HUES6 (cell line): Measurements from ENCODE around the gene SLC17A4.
"Not testable (repeated sequence)": the region's sequence is repeated elsewhere in the genome, so short reads cannot be mapped to it uniquely, and the experiment has no call there.

Experiments
- H3K27ac ChIP-seq: 2 replicates; pipeline ENCODE4 v1.7.0; 2013; ENCODE audit warnings: low read depth, mild to moderate bottlenecking, low read length, inconsistent platforms
- H3K27me3 ChIP-seq: 2 replicates; pipeline ENCODE4 v1.6.1; 2013; ENCODE audit warnings: low read length; ENCODE audit not compliant: control insufficient read depth, insufficient read depth
- H3K36me3 ChIP-seq: 2 replicates; pipeline ENCODE4 v1.6.1; 2013; ENCODE audit warnings: low read length; ENCODE audit not compliant: control insufficient read depth, insufficient read depth
- H3K4me1 ChIP-seq: 2 replicates; pipeline ENCODE4 v1.6.1; 2013; ENCODE audit warnings: low read length; ENCODE audit not compliant: control insufficient read depth, insufficient read depth
- H3K4me3 ChIP-seq: 2 replicates; pipeline ENCODE4 v1.5.1; 2013; ENCODE audit warnings: low read depth, low read length
- H3K9ac ChIP-seq: one replicate; pipeline ENCODE4 v1.6.1; 2013; ENCODE audit warnings: mild to moderate bottlenecking, low read length
- H3K9me3 ChIP-seq: 2 replicates; pipeline ENCODE4 v1.6.1; 2013; ENCODE audit warnings: low read depth, low read length; ENCODE audit not compliant: control insufficient read depth, insufficient read depth

SLC17A4 gene

DNA sequence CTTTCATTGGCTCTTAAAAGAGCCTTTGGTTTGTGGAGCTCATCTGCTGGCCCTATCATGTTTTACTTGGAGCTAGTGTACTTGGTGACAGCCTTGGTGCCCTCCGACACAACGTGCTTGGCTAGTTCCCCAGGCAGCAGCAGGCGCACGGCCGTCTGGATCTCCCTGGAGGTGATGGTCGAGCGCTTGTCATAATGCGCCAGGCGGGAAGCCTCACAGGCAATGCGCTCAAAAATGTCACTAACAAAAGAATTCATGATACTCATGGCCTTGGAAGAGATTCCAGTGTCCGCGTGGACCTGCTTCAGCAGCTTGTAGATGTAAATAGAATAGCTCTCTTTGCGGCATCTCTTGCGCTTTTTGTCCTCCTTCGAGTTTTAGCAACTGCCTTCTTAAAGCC lies 22.8 kb upstream of the SLC17A4 start:
- no peaks in the 10 kb centered on the region for H3K4me1 ChIP-seq
- no peaks in the 10 kb centered on the region for H3K36me3 ChIP-seq
- H3K27me3 ChIP-seq, result no peaks in the 10 kb centered on the region
- H3K27ac ChIP-seq, result no peak overlapping the region
- H3K4me3 ChIP-seq, result no peak overlapping the region
- H3K9me3 ChIP-seq, result peaks cover 5% of the 10 kb centered on the region; the same call in 1 of the 2 replicates
- no peak overlapping the region for H3K9ac ChIP-seq

GRCh38 chr6:25732468-25733198 lies 21.9 kb upstream of the SLC17A4 start:
- Histone ChIP-seq H3K9me3 (peaks cover 12% of the 10 kb centered on the region), H3K27ac (no peak overlapping the region), H3K27me3 (no peaks in the 10 kb centered on the region), H3K36me3 (no peaks in the 10 kb centered on the region), H3K4me3 (no peak overlapping the region), H3K9ac (no peak overlapping the region), H3K4me1 (no peaks in the 10 kb centered on the region)

GRCh38 chr6:25735261-25735660 lies 19.3 kb upstream of the SLC17A4 start:
- Histone ChIP-seq H3K27ac (no peak overlapping the region), H3K36me3 (no peaks in the 10 kb centered on the region), H3K9me3 (peaks cover 12% of the 10 kb centered on the region), H3K4me1 (no peaks in the 10 kb centered on the region), H3K27me3 (no peaks in the 10 kb centered on the region), H3K9ac (no peak overlapping the region), H3K4me3 (no peak overlapping the region)

DNA sequence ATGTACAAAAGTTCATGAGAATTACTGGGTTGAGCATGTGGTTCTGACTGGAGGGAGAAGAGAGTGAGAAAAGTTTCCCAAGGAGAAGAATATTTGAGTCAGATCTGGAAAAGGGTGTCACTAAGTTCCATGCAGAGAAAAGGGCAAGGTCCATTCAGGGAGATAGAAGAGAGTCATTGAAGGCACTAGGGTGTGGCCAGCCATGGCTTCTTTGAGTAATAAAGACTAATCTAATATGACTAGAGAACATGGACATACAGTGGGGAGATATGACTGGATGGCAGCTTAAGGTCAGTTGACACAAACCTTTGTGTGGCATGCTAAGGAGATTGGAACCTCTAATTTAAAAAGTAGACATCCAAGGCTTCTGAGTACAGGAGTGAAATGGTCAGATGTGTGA lies 10.7 kb upstream of the SLC17A4 start:
- no peak overlapping the region for H3K27ac ChIP-seq
- no peaks in the 10 kb centered on the region for H3K9me3 ChIP-seq
- no peaks in the 10 kb centered on the region for H3K36me3 ChIP-seq
- no peak overlapping the region for H3K4me3 ChIP-seq
- H3K27me3 ChIP-seq, result no peaks in the 10 kb centered on the region
- no peaks in the 10 kb centered on the region for H3K4me1 ChIP-seq
- H3K9ac ChIP-seq, result no peak overlapping the region

DNA sequence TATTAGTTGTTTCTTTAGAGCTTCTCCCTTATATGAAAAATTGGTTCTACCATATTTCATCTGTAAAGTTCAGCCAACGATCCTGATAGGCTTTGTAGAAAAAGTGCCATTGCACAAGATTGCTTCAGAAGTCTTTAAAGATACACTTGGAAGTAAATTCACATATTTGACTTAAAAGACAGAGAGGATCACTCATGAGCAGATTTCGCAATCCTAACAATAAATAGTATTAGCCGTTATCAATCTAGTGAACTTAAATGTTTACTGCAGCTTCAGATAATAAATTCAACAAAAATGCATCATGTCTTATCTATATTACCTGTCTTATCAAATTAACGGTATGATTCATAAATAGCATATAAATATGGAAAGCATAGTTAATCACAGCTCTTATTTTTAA lies 8.7 kb upstream of the SLC17A4 start:
- H3K4me3 ChIP-seq, result no peak overlapping the region
- no peaks in the 10 kb centered on the region for H3K27me3 ChIP-seq
- H3K36me3 ChIP-seq, result no peaks in the 10 kb centered on the region
- no peaks in the 10 kb centered on the region for H3K4me1 ChIP-seq
- no peaks in the 10 kb centered on the region for H3K9me3 ChIP-seq
- H3K9ac ChIP-seq, result no peak overlapping the region
- no peak overlapping the region for H3K27ac ChIP-seq

DNA sequence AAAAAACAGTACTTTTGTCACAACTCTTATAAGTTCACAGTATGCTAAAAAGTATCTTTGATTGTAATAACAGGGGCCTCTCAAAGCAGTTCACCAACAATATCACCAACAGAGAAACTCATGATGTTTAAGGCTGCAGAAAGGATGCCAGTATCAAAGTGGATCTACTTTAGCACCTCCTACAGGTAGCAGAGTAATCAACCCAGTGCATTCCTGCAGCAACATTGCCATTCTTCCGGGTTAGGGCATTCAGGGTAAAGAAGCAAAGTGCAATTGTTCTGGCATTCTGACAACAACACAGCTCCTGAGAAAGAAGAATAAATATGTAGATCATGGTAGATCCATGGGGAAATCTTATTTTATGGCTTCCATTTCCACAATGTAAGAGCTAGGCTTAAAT lies 7.6 kb upstream of the SLC17A4 start:
- Histone ChIP-seq H3K36me3 (no peaks in the 10 kb centered on the region), H3K9ac (no peak overlapping the region), H3K4me1 (no peaks in the 10 kb centered on the region), H3K4me3 (no peak overlapping the region), H3K9me3 (no peaks in the 10 kb centered on the region), H3K27me3 (no peaks in the 10 kb centered on the region), H3K27ac (no peak overlapping the region)

GRCh38 chr6:25747477-25747876 lies 7.1 kb upstream of the SLC17A4 start:
- no peak overlapping the region for H3K4me3 ChIP-seq
- H3K36me3 ChIP-seq, result no peaks in the 10 kb centered on the region
- no peaks in the 10 kb centered on the region for H3K9me3 ChIP-seq
- no peaks in the 10 kb centered on the region for H3K4me1 ChIP-seq
- no peak overlapping the region for H3K27ac ChIP-seq
- H3K9ac ChIP-seq, result no peak overlapping the region
- H3K27me3 ChIP-seq, result no peaks in the 10 kb centered on the region

- Histone ChIP-seq H3K4me1 (no peaks in the 10 kb centered on the region), H3K27me3 (no peaks in the 10 kb centered on the region), H3K36me3 (no peaks in the 10 kb centered on the region), H3K4me3 (no peak overlapping the region), H3K27ac (no peak overlapping the region), H3K9me3 (no peaks in the 10 kb centered on the region), H3K9ac (no peak overlapping the region)
These were observed 6.5 kb upstream of the SLC17A4 start for GRCh38 chr6:25748049-25748448.

DNA sequence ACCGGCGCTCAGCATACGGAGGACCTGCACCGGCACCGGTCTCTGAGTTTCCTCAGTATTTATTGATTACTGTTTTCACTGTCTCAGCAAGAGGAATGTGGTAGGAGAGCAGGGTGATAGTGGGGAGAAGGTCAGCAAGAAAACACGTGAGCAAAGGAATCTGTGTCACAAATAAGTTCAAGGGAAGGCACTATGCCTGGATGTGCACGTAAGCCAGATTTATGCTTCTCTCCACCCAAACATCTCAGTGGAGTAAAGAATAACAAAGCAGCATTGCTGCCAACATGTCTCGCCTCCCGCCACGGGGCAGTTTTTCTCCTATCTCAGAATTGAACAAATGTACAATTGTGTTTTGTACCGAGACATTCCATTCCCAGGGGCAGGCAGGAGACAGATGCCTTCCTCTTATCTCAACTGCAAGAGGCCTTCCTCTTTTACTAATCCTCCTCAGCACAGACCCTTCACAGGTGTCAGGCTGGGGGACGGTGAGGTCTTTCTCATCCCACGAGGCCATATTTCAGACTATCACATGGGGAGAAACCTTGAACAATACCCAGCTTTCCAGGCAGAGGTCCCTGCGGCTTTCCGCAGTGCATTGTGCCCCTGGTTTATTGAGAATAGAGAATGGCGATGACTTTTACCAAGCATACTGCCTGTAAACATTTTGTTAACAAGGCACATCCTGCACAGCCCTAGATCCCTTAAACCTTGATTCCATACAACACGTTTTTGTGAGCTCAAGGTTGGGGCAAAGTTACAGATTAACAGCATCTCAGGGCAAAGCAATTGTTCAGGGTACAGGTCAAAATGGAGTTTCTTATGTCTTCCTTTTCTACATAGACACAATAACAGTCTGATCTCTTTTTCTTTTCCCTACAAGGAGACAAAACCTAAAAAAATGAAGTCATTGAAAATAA lies 5.7 kb upstream of the SLC17A4 start:
- not testable (repeated sequence) for H3K9me3 ChIP-seq, H3K4me1 ChIP-seq, H3K27me3 ChIP-seq, H3K4me3 ChIP-seq, H3K36me3 ChIP-seq, H3K9ac ChIP-seq, H3K27ac ChIP-seq

DNA sequence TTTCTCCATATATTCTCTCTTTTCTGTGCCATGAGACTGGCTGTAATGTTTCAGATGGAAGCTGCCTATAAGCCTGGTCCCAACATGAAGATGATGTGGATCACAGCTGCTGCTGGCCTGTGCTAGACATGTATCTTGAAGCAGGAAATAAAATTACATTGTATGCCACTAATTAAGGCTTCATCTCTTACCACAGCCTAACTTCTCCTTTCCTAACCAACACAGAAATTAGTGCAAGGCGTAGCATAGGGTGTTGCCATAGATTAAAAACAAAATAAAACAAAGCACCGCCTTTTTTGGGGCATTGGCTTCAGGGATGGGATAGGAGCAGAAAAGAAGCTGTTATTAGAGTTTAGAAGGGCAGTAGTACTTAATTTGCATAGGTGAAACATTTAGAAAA lies 4.7 kb upstream of the SLC17A4 start:
- no peak overlapping the region for H3K9ac ChIP-seq

GRCh38 chr6:25750906-25751305 lies 3.6 kb upstream of the SLC17A4 start:
- H3K27me3 ChIP-seq, result no peaks in the 10 kb centered on the region

More for the DNA sequence above, 4.7 kb upstream of the SLC17A4 start:
- H3K27me3 ChIP-seq, result no peaks in the 10 kb centered on the region
- no peaks in the 10 kb centered on the region for H3K4me1 ChIP-seq
- no peaks in the 10 kb centered on the region for H3K36me3 ChIP-seq
- no peaks in the 10 kb centered on the region for H3K9me3 ChIP-seq
- H3K4me3 ChIP-seq, result no peak overlapping the region
- H3K27ac ChIP-seq, result no peak overlapping the region

More at GRCh38 chr6:25750906-25751305, 3.6 kb upstream of the SLC17A4 start:
- Histone ChIP-seq H3K4me3 (no peak overlapping the region), H3K27ac (no peak overlapping the region), H3K36me3 (no peaks in the 10 kb centered on the region), H3K4me1 (no peaks in the 10 kb centered on the region), H3K9me3 (no peaks in the 10 kb centered on the region), H3K9ac (no peak overlapping the region)
